K562 (cell line): Measurements from ENCODE around the gene TFE3. TPM values are rescaled to one million over a fixed set of nuclear protein-coding genes. Genes with fewer than 3 reads are reported as not detected.
A peak's percentile ranks its signal among the peaks of the same experiment; 100 is the strongest.

ENCODE experiments used
- FOXA1 ChIP-seq: fragments of 450-650 bp; IDR thresholded peaks from 2 replicates; pipeline ENCODE4 v1.6.1; 2016; ENCODE audit warnings: mild to moderate bottlenecking, borderline replicate concordance
- JUN ChIP-seq, 2 experiments: sonication (generic) in 1 of 2; formaldehyde crosslinking in 1 of 2; IDR thresholded peaks; 2 replicates each; pipeline versions ENCODE4 v1.6.1 to v1.8.0; 2012 to 2022; ENCODE audit warnings: borderline replicate concordance in 2 of 2, mild to moderate bottlenecking in 2 of 2, improper control_type of control experiment in 1 of 2, low read depth in 1 of 2, low read length in 1 of 2, missing genetic modification reagents in 1 of 2
- NFE2 ChIP-seq: IDR thresholded peaks from 2 replicates; pipeline ENCODE4 v1.6.1; 2014; ENCODE audit warnings: antibody characterized with exemption, low read depth
- RNF2 ChIP-seq: sonication (generic); IDR thresholded peaks from 2 replicates; pipeline ENCODE4 v1.6.1; 2016
- SIN3B ChIP-seq: fragments of 450-650 bp; IDR thresholded peaks from 2 replicates; pipeline ENCODE4 v1.6.1; 2017; ENCODE audit warnings: low read depth, mild to moderate bottlenecking, moderate library complexity
- SMARCC2 ChIP-seq: fragments of 450-650 bp; IDR thresholded peaks from 2 replicates; pipeline ENCODE4 v1.6.1; 2017; ENCODE audit warnings: antibody characterized with exemption, moderate library complexity, mild to moderate bottlenecking, low read depth
- ZC3H4 ChIP-seq: sonication (generic); formaldehyde crosslinking; IDR thresholded peaks from 2 replicates; pipeline ENCODE4 v1.9.0; 2021; ENCODE audit warnings: missing genetic modification reagents, borderline replicate concordance
- ZFP36 ChIP-seq: fragments of 150-350 bp; IDR thresholded peaks from 2 replicates; pipeline ENCODE4 v1.6.1; 2018; ENCODE audit warnings: low read length, low read depth; ENCODE audit not compliant: partially characterized antibody
- polyA plus RNA-seq, 8 experiments: library from polyadenylated mRNA; depleted of rRNA in 4 of 8; stranded (reverse) in 5 of 8; unstranded in 3 of 8; fragments of >200 nt; fragmentation: Nextera tagmentation in 2 of 8; fragmentation: Illumina TruSeq in 1 of 8; extraction: Ambion mirVana in 2 of 8; extraction: Trizol in 1 of 8; gene quantifications; 2 replicates each; pipeline versions ENCODE4 v1.2.1 to v1.2.3, GENCODE V29; 2011 to 2014; ENCODE audit warnings: inconsistent platforms in 1 of 8, missing spikeins in 1 of 8
- total RNA-seq, 7 experiments: library from RNA; depleted of rRNA in 6 of 7; stranded (reverse); fragments of >200 nt in 6 of 7; fragmentation: Illumina TruSeq in 2 of 7; extraction: Trizol in 2 of 7; gene quantifications; 2 replicates each; pipeline versions ENCODE4 v1.2.1 to v1.2.3, GENCODE V29; 2011 to 2021; ENCODE audit warnings: low replicate concordance in 1 of 7
- TF ChIP-seq, protein P1 (sequence below): sonication (generic); formaldehyde crosslinking; IDR thresholded peaks from 2 replicates; pipeline ENCODE4 v1.8.1; 2022; ENCODE audit warnings: missing genetic modification reagents
- TF ChIP-seq, protein P2 (sequence below): fragments of 450-650 bp; IDR thresholded peaks from 2 replicates; pipeline ENCODE4 v1.7.1; 2018; ENCODE audit warnings: mild to moderate bottlenecking, low read depth; ENCODE audit not compliant: partially characterized antibody
- TF ChIP-seq, protein P3 (sequence below): fragments of 250-450 bp; sonication (Bioruptor Pico); IDR thresholded peaks from 2 replicates; pipeline ENCODE4 v1.5.0; 2022; ENCODE audit warnings: mild to moderate bottlenecking

The TFE3 gene
- total and polyA plus RNA-seq, 9 of the 15 experiments (the other 6 are each of a cell fraction or from before 2014, with no cell fraction given), result 1.9 to 20.3 (median 11.9) TPM

DNA sequence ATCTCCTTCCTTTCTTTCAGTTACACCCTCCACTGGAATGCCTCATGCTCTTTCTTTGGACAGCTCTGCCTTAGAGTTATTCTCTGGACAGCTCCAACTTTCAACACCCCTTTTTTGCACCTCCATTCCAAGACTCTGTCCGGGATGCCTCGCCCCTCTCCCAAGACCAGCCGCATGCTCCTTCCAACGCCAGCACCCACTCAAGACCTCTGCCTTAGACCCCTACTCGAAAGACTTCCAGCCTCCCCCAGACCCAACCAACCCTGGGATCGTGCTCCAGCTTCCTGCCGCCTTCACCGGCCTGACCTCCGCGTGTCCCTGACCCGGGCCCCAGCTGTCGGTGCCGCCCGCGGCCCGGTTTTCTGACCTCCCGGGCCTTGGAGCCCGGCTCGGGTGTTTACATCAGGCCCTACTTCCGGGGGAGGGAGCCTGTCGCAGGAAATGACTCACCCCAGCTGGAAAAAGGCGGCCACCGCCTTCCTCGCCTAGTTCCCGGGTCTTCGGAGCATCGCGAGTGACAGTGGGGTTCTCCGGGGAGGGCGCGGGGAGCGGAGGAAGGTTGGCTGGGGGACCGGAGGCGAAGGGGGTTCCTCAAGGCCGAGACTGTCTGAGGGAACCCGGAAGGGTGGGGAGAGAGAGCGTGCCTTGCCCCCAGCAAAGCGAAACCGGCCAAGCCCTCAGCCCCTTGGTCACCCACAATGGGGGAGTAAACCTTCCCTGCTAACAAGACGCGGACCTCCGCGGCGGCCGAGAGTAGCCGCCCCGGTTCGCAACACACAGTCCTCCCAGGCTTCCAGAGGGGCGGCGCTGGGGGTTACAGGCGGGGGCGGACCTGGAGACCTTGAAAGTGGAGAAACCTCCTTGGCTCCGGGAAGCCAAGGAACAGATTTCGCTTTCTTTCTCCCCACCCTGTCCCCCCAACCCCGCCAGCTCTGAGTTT is 36.6 kb upstream of the TFE3 start, which contains the start of gene WDR45 (continued):
- TF ChIP-seq, protein P1, sequence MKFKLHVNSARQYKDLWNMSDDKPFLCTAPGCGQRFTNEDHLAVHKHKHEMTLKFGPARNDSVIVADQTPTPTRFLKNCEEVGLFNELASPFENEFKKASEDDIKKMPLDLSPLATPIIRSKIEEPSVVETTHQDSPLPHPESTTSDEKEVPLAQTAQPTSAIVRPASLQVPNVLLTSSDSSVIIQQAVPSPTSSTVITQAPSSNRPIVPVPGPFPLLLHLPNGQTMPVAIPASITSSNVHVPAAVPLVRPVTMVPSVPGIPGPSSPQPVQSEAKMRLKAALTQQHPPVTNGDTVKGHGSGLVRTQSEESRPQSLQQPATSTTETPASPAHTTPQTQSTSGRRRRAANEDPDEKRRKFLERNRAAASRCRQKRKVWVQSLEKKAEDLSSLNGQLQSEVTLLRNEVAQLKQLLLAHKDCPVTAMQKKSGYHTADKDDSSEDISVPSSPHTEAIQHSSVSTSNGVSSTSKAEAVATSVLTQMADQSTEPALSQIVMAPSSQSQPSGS (CRISPR knock-in tag), result no peak
- TF ChIP-seq, protein P2, sequence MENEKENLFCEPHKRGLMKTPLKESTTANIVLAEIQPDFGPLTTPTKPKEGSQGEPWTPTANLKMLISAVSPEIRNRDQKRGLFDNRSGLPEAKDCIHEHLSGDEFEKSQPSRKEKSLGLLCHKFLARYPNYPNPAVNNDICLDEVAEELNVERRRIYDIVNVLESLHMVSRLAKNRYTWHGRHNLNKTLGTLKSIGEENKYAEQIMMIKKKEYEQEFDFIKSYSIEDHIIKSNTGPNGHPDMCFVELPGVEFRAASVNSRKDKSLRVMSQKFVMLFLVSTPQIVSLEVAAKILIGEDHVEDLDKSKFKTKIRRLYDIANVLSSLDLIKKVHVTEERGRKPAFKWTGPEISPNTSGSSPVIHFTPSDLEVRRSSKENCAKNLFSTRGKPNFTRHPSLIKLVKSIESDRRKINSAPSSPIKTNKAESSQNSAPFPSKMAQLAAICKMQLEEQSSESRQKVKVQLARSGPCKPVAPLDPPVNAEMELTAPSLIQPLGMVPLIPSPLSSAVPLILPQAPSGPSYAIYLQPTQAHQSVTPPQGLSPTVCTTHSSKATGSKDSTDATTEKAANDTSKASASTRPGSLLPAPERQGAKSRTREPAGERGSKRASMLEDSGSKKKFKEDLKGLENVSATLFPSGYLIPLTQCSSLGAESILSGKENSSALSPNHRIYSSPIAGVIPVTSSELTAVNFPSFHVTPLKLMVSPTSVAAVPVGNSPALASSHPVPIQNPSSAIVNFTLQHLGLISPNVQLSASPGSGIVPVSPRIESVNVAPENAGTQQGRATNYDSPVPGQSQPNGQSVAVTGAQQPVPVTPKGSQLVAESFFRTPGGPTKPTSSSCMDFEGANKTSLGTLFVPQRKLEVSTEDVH, result peak; percentile 78
- TF ChIP-seq ZFP36 (no peak), FOXA1 (no peak), SMARCC2 (no peak), SIN3B (peak; percentile 68), RNF2 (peak; percentile 40), NFE2 (no peak), ZC3H4 (CRISPR knock-in tag) (no peak), JUN (IDR thresholded peaks at IDR 0.05; ENCODE audit: borderline replicate concordance, low read depth, low read length) (peak; percentile 93), JUN (CRISPR knock-in tag; IDR thresholded peaks at IDR 0.05; ENCODE audit: borderline replicate concordance) (peak; percentile 74; the same call in 1 of the 2 replicates)
- TF ChIP-seq, protein P3, sequence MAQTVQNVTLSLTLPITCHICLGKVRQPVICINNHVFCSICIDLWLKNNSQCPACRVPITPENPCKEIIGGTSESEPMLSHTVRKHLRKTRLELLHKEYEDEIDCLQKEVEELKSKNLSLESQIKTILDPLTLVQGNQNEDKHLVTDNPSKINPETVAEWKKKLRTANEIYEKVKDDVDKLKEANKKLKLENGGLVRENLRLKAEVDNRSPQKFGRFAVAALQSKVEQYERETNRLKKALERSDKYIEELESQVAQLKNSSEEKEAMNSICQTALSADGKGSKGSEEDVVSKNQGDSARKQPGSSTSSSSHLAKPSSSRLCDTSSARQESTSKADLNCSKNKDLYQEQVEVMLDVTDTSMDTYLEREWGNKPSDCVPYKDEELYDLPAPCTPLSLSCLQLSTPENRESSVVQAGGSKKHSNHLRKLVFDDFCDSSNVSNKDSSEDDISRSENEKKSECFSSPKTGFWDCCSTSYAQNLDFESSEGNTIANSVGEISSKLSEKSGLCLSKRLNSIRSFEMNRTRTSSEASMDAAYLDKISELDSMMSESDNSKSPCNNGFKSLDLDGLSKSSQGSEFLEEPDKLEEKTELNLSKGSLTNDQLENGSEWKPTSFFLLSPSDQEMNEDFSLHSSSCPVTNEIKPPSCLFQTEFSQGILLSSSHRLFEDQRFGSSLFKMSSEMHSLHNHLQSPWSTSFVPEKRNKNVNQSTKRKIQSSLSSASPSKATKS (CRISPR knock-in tag), result no peak
